ENCODE measurements around the gene MAP2K7. TPM values are rescaled to one million over a fixed set of nuclear protein-coding genes. Genes with fewer than 3 reads are reported as not detected.

MAP2K7 gene
- total RNA-seq, 1 experiment from 2014 or later, result 10.4 TPM

DNA sequence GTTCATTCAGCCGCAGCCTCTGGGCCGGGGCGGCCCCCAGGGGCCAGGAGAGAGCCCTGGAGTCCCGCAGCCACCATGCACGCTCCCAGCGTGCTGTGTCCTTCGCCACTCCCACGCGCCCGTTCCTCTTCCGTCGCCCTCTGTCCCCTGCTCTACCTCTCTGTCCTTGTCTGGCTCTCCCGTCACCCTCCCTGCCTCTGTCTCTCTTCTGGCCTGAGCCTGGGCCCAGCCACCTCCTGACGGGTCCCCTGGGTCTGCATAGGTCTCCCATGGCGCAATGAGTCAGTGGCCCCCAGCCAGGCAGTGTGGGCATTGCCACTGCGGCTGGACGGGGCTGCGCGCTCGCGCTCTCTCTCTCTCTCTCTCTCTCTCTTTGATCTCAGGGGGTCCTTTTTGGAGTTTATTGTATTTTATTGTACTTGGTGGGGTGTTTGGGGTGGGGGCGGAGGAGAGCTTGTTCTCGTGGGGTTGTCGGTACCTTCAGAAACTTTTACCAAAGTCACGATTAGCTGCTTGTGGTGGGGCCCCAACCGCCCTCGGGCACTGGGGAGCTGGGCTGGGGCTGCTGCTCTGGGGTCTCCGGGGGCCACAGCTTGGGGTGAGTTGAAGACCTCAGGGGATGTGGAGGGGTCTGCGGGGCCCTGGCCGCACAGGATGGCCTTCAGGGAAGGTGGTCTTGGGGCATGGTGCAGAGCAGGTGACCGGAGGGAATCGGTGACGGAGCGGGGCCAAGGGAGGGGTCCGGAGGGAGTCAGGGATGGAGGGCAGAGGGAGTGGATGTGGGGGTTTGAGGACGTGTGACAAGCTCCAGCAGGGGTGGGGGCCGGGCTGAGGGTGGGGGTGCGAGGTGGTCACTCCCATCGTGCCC is 9.3 kb downstream of the MAP2K7 start:
- Histone ChIP-seq H3K9me3 (ENCODE audit: low read length) (no peaks in the 10 kb centered on the region), H2AFZ (ENCODE audit: low read length) (no peak overlapping the region), H4K20me1 (ENCODE audit: insufficient read depth, low read depth, low read length) (no peaks in the 10 kb centered on the region), H3K9ac (ENCODE audit: low read length) (no peak overlapping the region), H3K4me2 (ENCODE audit: low read depth, low read length, poor library complexity, severe bottlenecking) (no peak overlapping the region), H3K79me2 (ENCODE audit: low read length) (no peaks in the 10 kb centered on the region), H3K9me2 (replicated peaks; ENCODE audit: insufficient read depth, low read length) (no peaks in the 10 kb centered on the region), H3K4me3 (ENCODE audit: low read length) (no peak overlapping the region), H3K4me1 (ENCODE audit: low read length) (peaks cover 23% of the 10 kb centered on the region), H3K27me3 (ENCODE audit: low read length) (no peaks in the 10 kb centered on the region), H3K27ac (ENCODE audit: low read length) (no peak overlapping the region), H3K36me3 (ENCODE audit: insufficient read depth, low read length) (no peaks in the 10 kb centered on the region)
- DNase-seq, result no peak

DNA sequence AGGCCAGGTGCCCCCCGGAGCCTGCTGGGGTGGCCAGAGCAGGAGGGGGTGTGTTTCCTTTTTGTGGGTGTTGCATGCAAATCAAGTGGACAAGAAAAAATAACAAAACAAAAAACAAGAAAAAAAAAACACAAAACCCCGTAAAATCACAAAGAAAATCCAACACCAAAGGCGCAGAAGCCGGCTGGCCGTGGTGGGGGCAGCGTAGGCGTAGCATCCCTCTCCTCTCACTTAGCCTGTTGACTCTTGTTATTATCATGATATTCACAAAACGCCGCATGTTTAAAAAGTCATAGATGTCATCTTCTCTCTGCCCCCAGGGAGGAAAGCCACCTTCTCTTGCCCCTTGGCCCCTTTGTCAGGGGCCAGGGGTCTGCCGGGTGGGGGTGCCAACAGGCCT is 10.0 kb downstream of the MAP2K7 start:
- Histone ChIP-seq H2AFZ (ENCODE audit: low read length) (no peak overlapping the region), H3K4me2 (ENCODE audit: low read depth, low read length, poor library complexity, severe bottlenecking) (no peak overlapping the region), H3K27me3 (ENCODE audit: low read length) (no peaks in the 10 kb centered on the region), H3K4me1 (ENCODE audit: low read length) (peaks cover 23% of the 10 kb centered on the region), H3K27ac (ENCODE audit: low read length) (no peak overlapping the region), H3K9me3 (ENCODE audit: low read length) (no peaks in the 10 kb centered on the region), H3K36me3 (ENCODE audit: insufficient read depth, low read length) (no peaks in the 10 kb centered on the region), H4K20me1 (ENCODE audit: insufficient read depth, low read depth, low read length) (no peaks in the 10 kb centered on the region), H3K9ac (ENCODE audit: low read length) (no peak overlapping the region), H3K4me3 (ENCODE audit: low read length) (no peak overlapping the region), H3K79me2 (ENCODE audit: low read length) (no peaks in the 10 kb centered on the region), H3K9me2 (replicated peaks; ENCODE audit: insufficient read depth, low read length) (no peaks in the 10 kb centered on the region)
- DNase-seq, result no peak

DNA sequence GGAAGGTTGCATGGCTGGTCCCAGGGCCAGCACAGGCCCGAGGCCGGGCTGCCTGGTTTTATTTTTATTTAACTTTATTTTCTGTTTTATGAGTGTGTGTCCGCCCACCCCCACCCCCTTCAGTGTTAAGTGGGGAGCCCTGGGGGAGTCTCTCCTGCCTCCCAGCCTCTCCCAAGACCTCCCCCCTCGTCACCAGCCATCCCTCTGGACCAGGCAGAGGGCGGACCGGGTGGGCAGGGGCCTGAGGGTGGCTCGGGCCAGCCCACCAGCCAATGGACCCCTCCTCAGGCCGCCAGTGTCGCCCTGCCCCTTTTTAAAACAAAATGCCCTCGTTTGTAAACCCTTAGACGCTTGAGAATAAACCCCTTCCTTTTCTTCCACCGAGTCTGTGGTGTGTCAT is 10.4 kb downstream of the MAP2K7 start:
- Histone ChIP-seq H2AFZ (ENCODE audit: low read length) (no peak overlapping the region), H3K27ac (ENCODE audit: low read length) (no peak overlapping the region), H3K27me3 (ENCODE audit: low read length) (no peaks in the 10 kb centered on the region), H3K9me2 (replicated peaks; ENCODE audit: insufficient read depth, low read length) (no peaks in the 10 kb centered on the region), H3K36me3 (ENCODE audit: insufficient read depth, low read length) (no peaks in the 10 kb centered on the region), H4K20me1 (ENCODE audit: insufficient read depth, low read depth, low read length) (no peaks in the 10 kb centered on the region), H3K4me3 (ENCODE audit: low read length) (no peak overlapping the region), H3K4me2 (ENCODE audit: low read depth, low read length, poor library complexity, severe bottlenecking) (no peak overlapping the region), H3K9ac (ENCODE audit: low read length) (no peak overlapping the region), H3K9me3 (ENCODE audit: low read length) (no peaks in the 10 kb centered on the region), H3K79me2 (ENCODE audit: low read length) (no peaks in the 10 kb centered on the region), H3K4me1 (ENCODE audit: low read length) (peaks cover 23% of the 10 kb centered on the region)
- no peak for DNase-seq

DNA sequence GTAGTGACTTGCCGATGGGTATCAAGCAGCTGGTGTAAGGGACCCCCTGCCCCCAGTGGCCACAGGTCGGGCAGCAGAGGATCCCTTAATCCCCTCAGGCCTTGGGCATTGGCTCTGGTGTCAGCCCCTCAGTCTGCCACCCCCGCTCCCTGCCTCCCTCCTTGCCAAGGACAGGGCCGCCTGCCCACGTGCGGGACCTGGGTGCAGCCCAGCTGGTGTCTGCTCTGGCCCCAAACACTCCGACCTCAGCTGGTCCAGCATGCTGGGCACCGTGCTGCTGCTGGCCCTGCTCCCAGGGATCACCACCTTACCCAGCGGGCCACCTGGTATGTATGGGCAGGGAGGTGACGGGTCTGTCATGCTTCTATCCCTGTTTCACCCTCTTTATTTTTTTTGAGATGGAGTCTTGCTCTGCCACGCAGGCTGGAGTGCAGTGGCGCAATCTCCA is 10.9 kb downstream of the MAP2K7 start, which contains the start of gene TGFBR3L:
TSS of gene TGFBR3L (plus strand) at position 233 of the 448 bp plus-strand sequence.
- H3K9me2 ChIP-seq (replicated peaks; ENCODE audit: insufficient read depth, low read length), result no peaks in the 10 kb centered on the region
- peak within 1 kb of the TSS; percentile 62 for H3K4me2 ChIP-seq (ENCODE audit: low read depth, low read length, poor library complexity, severe bottlenecking)
- H2AFZ ChIP-seq (ENCODE audit: low read length), result no peak within 1 kb of the TSS
- no peak within 1 kb of the TSS for H3K27ac ChIP-seq (ENCODE audit: low read length)
- H3K4me1 ChIP-seq (ENCODE audit: low read length), result peaks cover 26% of the 10 kb centered on the region
- H3K9ac ChIP-seq (ENCODE audit: low read length), result peak within 1 kb of the TSS; percentile 65; the same call in 1 of the 2 replicates
- H3K9me3 ChIP-seq (ENCODE audit: low read length), result no peaks in the 10 kb centered on the region
- peak within 1 kb of the TSS; percentile 57; the same call in 1 of the 2 replicates for H3K4me3 ChIP-seq (ENCODE audit: low read length)
- no peaks in the 10 kb centered on the region for H3K27me3 ChIP-seq (ENCODE audit: low read length)
- H4K20me1 ChIP-seq (ENCODE audit: insufficient read depth, low read depth, low read length), result no peaks in the 10 kb centered on the region
- DNase-seq, result no peak
- H3K36me3 ChIP-seq (ENCODE audit: insufficient read depth, low read length), result no peaks in the 10 kb centered on the region
- H3K79me2 ChIP-seq (ENCODE audit: low read length), result no peaks in the 10 kb centered on the region

- peak overlapping the region; percentile 62 for H3K4me2 ChIP-seq (ENCODE audit: low read depth, low read length, poor library complexity, severe bottlenecking)
- H3K79me2 ChIP-seq (ENCODE audit: low read length), result no peaks in the 10 kb centered on the region
- DNase-seq, result no peak
- no peaks in the 10 kb centered on the region for H3K36me3 ChIP-seq (ENCODE audit: insufficient read depth, low read length)
- peaks cover 30% of the 10 kb centered on the region for H3K4me1 ChIP-seq (ENCODE audit: low read length)
- H3K4me3 ChIP-seq (ENCODE audit: low read length), result peak overlapping the region; percentile 57
- H4K20me1 ChIP-seq (ENCODE audit: insufficient read depth, low read depth, low read length), result no peaks in the 10 kb centered on the region
- H3K9me3 ChIP-seq (ENCODE audit: low read length), result no peaks in the 10 kb centered on the region
- H3K9ac ChIP-seq (ENCODE audit: low read length), result peak overlapping the region; percentile 65
- H3K27ac ChIP-seq (ENCODE audit: low read length), result no peak overlapping the region
- no peak overlapping the region for H2AFZ ChIP-seq (ENCODE audit: low read length)
- H3K9me2 ChIP-seq (replicated peaks; ENCODE audit: insufficient read depth, low read length), result no peaks in the 10 kb centered on the region
- no peaks in the 10 kb centered on the region for H3K27me3 ChIP-seq (ENCODE audit: low read length)
Measured at GRCh38 chr19:7915250-7916102, 11.8 kb downstream of the MAP2K7 start.

- Histone ChIP-seq H3K36me3 (ENCODE audit: insufficient read depth, low read length) (no peaks in the 10 kb centered on the region), H3K27ac (ENCODE audit: low read length) (no peak overlapping the region), H3K9me2 (replicated peaks; ENCODE audit: insufficient read depth, low read length) (no peaks in the 10 kb centered on the region), H3K4me3 (ENCODE audit: low read length) (peak overlapping the region; percentile 57), H3K9me3 (ENCODE audit: low read length) (no peaks in the 10 kb centered on the region), H3K9ac (ENCODE audit: low read length) (peak overlapping the region; percentile 65), H3K79me2 (ENCODE audit: low read length) (no peaks in the 10 kb centered on the region), H2AFZ (ENCODE audit: low read length) (no peak overlapping the region; the same call in 1 of the 2 replicates), H3K4me1 (ENCODE audit: low read length) (peaks cover 35% of the 10 kb centered on the region), H3K4me2 (ENCODE audit: low read depth, low read length, poor library complexity, severe bottlenecking) (peak overlapping the region; percentile 62), H3K27me3 (ENCODE audit: low read length) (no peaks in the 10 kb centered on the region), H4K20me1 (ENCODE audit: insufficient read depth, low read depth, low read length) (peaks cover 5% of the 10 kb centered on the region; the same call in 1 of the 2 replicates)
- DNase-seq, result peak; percentile 77
Measured at GRCh38 chr19:7916103-7916954, 12.7 kb downstream of the MAP2K7 start.

GRCh38 chr19:7916955-7917266 is 13.2 kb downstream of the MAP2K7 start:
- no peak overlapping the region for H3K27ac ChIP-seq (ENCODE audit: low read length)
- no peaks in the 10 kb centered on the region for H3K79me2 ChIP-seq (ENCODE audit: low read length)
- no peaks in the 10 kb centered on the region for H3K9me2 ChIP-seq (replicated peaks; ENCODE audit: insufficient read depth, low read length)
- peak overlapping the region; percentile 65 for H3K9ac ChIP-seq (ENCODE audit: low read length)
- peaks cover 41% of the 10 kb centered on the region for H3K4me1 ChIP-seq (ENCODE audit: low read length)
- DNase-seq, result no peak
- H3K4me3 ChIP-seq (ENCODE audit: low read length), result peak overlapping the region; percentile 57; the same call in 1 of the 2 replicates
- H3K4me2 ChIP-seq (ENCODE audit: low read depth, low read length, poor library complexity, severe bottlenecking), result peak overlapping the region; percentile 62
- no peaks in the 10 kb centered on the region for H3K36me3 ChIP-seq (ENCODE audit: insufficient read depth, low read length)
- H3K9me3 ChIP-seq (ENCODE audit: low read length), result no peaks in the 10 kb centered on the region
- H4K20me1 ChIP-seq (ENCODE audit: insufficient read depth, low read depth, low read length), result peaks cover 10% of the 10 kb centered on the region; the same call in 1 of the 2 replicates
- H3K27me3 ChIP-seq (ENCODE audit: low read length), result no peaks in the 10 kb centered on the region
- H2AFZ ChIP-seq (ENCODE audit: low read length), result no peak overlapping the region; the same call in 1 of the 2 replicates

Data from Karpas-422 (cell line).